ENCODE measurements around the gene C1orf198. TPM values are rescaled to one million over a fixed set of nuclear protein-coding genes. Genes with fewer than 3 reads are reported as not detected.

Gene C1orf198
- polyA plus RNA-seq, 1 donor (not counting 4 experiments of a cell fraction or from before 2014, with no cell fraction given), result 6.8 TPM

GRCh38 chr1:230900984-230901383 lies 32.7 kb upstream of the C1orf198 start:
- FAIRE-seq, result no peak
- dilution Hi-C loops (cut with MboI; ENCODE audit: extremely low pct_ligation_motif_present, low sequenced_read_pairs), result no loop called here
- no peak overlapping the region for H3K4me2 ChIP-seq (ENCODE audit: control insufficient read depth, extremely low read depth, insufficient read depth, low read depth, low read length)

GRCh38 chr1:230899841-230900251 lies 31.5 kb upstream of the C1orf198 start:
- dilution Hi-C loops (cut with MboI; ENCODE audit: extremely low pct_ligation_motif_present, low sequenced_read_pairs), result no loop called here
- no peak for DNase-seq (ENCODE audit: low read depth, low spot score)
- Histone ChIP-seq H3K36me3 (ENCODE audit: control insufficient read depth in 2 of 2, extremely low read depth in 1 of 2, insufficient read depth in 2 of 2, low read length in 2 of 2) (no peaks in the 10 kb centered on the region), H3K27ac (ENCODE audit: control insufficient read depth, insufficient read depth, low read length) (no peak overlapping the region), H3K79me2 (ENCODE audit: control insufficient read depth, insufficient read depth, low read length) (no peaks in the 10 kb centered on the region), H3K9me3 (ENCODE audit: control insufficient read depth, low read depth, low read length) (no peaks in the 10 kb centered on the region), H2AFZ (ENCODE audit: control insufficient read depth, low read length) (no peak overlapping the region), H3K4me2 (ENCODE audit: control insufficient read depth, extremely low read depth, insufficient read depth, low read depth, low read length) (no peak overlapping the region), H3K9me1 (ENCODE audit: control insufficient read depth, extremely low read depth, insufficient read depth, low read length) (no peaks in the 10 kb centered on the region), H4K20me1 (ENCODE audit: control insufficient read depth, extremely low read depth, insufficient read depth, low read length) (no peaks in the 10 kb centered on the region), H3K27me3 (ENCODE audit: control insufficient read depth, extremely low read depth, insufficient read depth, low read length) (no peaks in the 10 kb centered on the region), H3K4me1 (ENCODE audit: control insufficient read depth, extremely low read depth, insufficient read depth, low read length) (no peaks in the 10 kb centered on the region), H3K4me3 (ENCODE audit: control insufficient read depth in 2 of 3, extremely low read depth in 1 of 3, insufficient read depth in 2 of 3, low read depth in 1 of 3, low read length in 3 of 3) (no peak overlapping the region), H3K9ac (ENCODE audit: control insufficient read depth, extremely low read depth, insufficient read depth, low read length) (no peak overlapping the region)
- no peak for FAIRE-seq
- TF ChIP-seq EZH2 (IDR thresholded peaks at IDR 0.05; ENCODE audit: low read length) (no peak), CTCF (optimal IDR thresholded peaks at IDR 0.05 in 1 of 3, IDR thresholded peaks at IDR 0.05 in 1 of 3, conservative IDR thresholded peaks at IDR 0.05 in 1 of 3; ENCODE audit: extremely low read depth in 1 of 3, insufficient read depth in 2 of 3, low read length in 3 of 3) (no peak)

More at GRCh38 chr1:230900984-230901383, 32.7 kb upstream of the C1orf198 start:
- H3K9me3 ChIP-seq (ENCODE audit: control insufficient read depth, low read depth, low read length), result no peaks in the 10 kb centered on the region
- TF ChIP-seq EZH2 (IDR thresholded peaks at IDR 0.05; ENCODE audit: low read length), result no peak
- no peak for TF ChIP-seq CTCF (optimal IDR thresholded peaks at IDR 0.05 in 1 of 3, IDR thresholded peaks at IDR 0.05 in 1 of 3, conservative IDR thresholded peaks at IDR 0.05 in 1 of 3; ENCODE audit: extremely low read depth in 1 of 3, insufficient read depth in 2 of 3, low read length in 3 of 3)
- H3K4me3 ChIP-seq (ENCODE audit: control insufficient read depth in 2 of 3, extremely low read depth in 1 of 3, insufficient read depth in 2 of 3, low read depth in 1 of 3, low read length in 3 of 3), result no peak overlapping the region
- H3K4me1 ChIP-seq (ENCODE audit: control insufficient read depth, extremely low read depth, insufficient read depth, low read length), result no peaks in the 10 kb centered on the region
- H3K27ac ChIP-seq (ENCODE audit: control insufficient read depth, insufficient read depth, low read length), result no peak overlapping the region
- no peaks in the 10 kb centered on the region for H3K27me3 ChIP-seq (ENCODE audit: control insufficient read depth, extremely low read depth, insufficient read depth, low read length)
- no peaks in the 10 kb centered on the region for H3K36me3 ChIP-seq (ENCODE audit: control insufficient read depth in 2 of 2, extremely low read depth in 1 of 2, insufficient read depth in 2 of 2, low read length in 2 of 2)
- no peaks in the 10 kb centered on the region for H4K20me1 ChIP-seq (ENCODE audit: control insufficient read depth, extremely low read depth, insufficient read depth, low read length)
- H3K79me2 ChIP-seq (ENCODE audit: control insufficient read depth, insufficient read depth, low read length), result no peaks in the 10 kb centered on the region
- DNase-seq (ENCODE audit: low read depth, low spot score), result no peak
- H3K9me1 ChIP-seq (ENCODE audit: control insufficient read depth, extremely low read depth, insufficient read depth, low read length), result no peaks in the 10 kb centered on the region
- no peak overlapping the region for H3K9ac ChIP-seq (ENCODE audit: control insufficient read depth, extremely low read depth, insufficient read depth, low read length)
- H2AFZ ChIP-seq (ENCODE audit: control insufficient read depth, low read length), result no peak overlapping the region

Data from keratinocyte (primary cell).